Subcutaneous adipose tissue (tissue), 4 donors: ENCODE data around the gene PRSS57. TPM values are rescaled to one million over a fixed set of nuclear protein-coding genes. Genes with fewer than 3 reads are reported as not detected.

Experiments
- CTCF ChIP-seq: fragments of 450-650 bp; IDR thresholded peaks from one replicate; pipeline ENCODE4 v1.5.1; 2016; ENCODE audit warnings: low read depth, mild to moderate bottlenecking, control low read depth, antibody characterized with exemption, moderate library complexity
- total RNA-seq, 4 donors: library from RNA; depleted of rRNA; stranded (reverse); fragments of >200 nt; gene quantifications; one replicate each; pipeline ENCODE4 v1.1.0, GENCODE V29; 2016

Gene PRSS57
- total RNA-seq, 4 donors from 2014 or later = not detected

GRCh38 chr19:650121-650520 is 45.1 kb downstream of the PRSS57 start:
- TF ChIP-seq CTCF = no peak

GRCh38 chr19:648904-649801 is 46.1 kb downstream of the PRSS57 start:
- TF ChIP-seq CTCF = no peak

GRCh38 chr19:648305-648704 is 46.9 kb downstream of the PRSS57 start:
- TF ChIP-seq CTCF = no peak

GRCh38 chr19:647566-648284 is 47.5 kb downstream of the PRSS57 start:
- no peak for TF ChIP-seq CTCF

- TF ChIP-seq CTCF = no peak
Measured at GRCh38 chr19:646779-647565, 48.3 kb downstream of the PRSS57 start.

- TF ChIP-seq CTCF = no peak
Measured at GRCh38 chr19:645912-646778, 49.1 kb downstream of the PRSS57 start.
